Duodenal mucosa (tissue), 2 donors: Measurements from ENCODE around the gene SLC25A42.

ENCODE experiments used
- H3K27ac ChIP-seq: one replicate; pipeline ENCODE4 v1.7.0; 2013; ENCODE audit warnings: low read depth, low read length
- H3K27me3 ChIP-seq, 2 donors: one replicate each; pipeline ENCODE4 v1.7.0; 2013; ENCODE audit warnings: low read length in 2 of 2, control low read depth in 1 of 2; ENCODE audit not compliant: insufficient read depth in 2 of 2, control insufficient read depth in 1 of 2
- H3K36me3 ChIP-seq, 2 donors: one replicate each; pipeline ENCODE4 v1.7.0; 2013; ENCODE audit warnings: low read length in 2 of 2, control low read depth in 1 of 2; ENCODE audit not compliant: insufficient read depth in 2 of 2, control insufficient read depth in 1 of 2
- H3K4me1 ChIP-seq, 2 donors: one replicate each; pipeline ENCODE4 v1.7.0; 2013; ENCODE audit warnings: low read length in 2 of 2, control low read depth in 1 of 2; ENCODE audit not compliant: insufficient read depth in 2 of 2, control insufficient read depth in 1 of 2
- H3K4me3 ChIP-seq, 2 donors: one replicate each; pipeline ENCODE4 v1.7.0; 2013; ENCODE audit warnings: low read length in 2 of 2, low read depth in 1 of 2
- H3K9ac ChIP-seq, 2 donors: one replicate each; pipeline ENCODE4 v1.7.0; 2013; ENCODE audit warnings: low read length in 2 of 2, low read depth in 1 of 2
- H3K9me3 ChIP-seq, 2 donors: one replicate each; pipeline ENCODE4 v1.7.0; 2013; ENCODE audit warnings: low read length in 2 of 2, control low read depth in 1 of 2; ENCODE audit not compliant: control insufficient read depth in 1 of 2

The SLC25A42 gene

DNA sequence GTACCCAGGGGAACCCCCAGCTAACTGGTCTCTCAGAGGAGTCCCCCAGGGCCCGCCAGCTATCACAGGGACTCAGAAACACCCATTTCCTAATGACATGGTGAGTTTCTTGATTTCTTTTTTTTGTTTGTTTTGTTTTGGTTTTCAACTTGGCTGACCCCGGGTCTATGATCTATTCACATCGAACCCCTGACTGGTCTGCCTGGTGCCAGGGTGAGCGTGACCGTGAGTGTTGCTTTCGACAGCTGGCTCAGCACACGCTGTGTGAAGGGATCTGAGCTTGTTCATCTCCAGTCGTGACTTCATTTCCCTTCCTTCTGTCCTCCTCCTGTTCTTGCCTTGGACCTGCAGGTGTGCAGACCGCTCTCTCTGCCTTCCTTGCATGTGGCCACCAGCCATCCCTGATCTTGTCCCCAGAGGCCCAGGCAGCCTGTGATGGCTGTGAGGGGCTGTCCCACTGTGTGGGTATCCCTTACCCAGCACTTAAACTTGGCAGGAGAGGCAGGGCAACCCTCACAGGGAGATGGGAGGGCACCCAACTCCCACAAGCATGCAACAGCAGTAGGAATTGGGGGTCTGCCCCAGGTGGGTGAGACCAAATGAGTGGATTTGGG, 48.3 kb downstream of the SLC25A42 start:
- no peak overlapping the region for H3K9ac ChIP-seq
- peaks cover 6 to 10% of the 10 kb centered on the region in 2 donors for H3K4me1 ChIP-seq
- no peaks in the 10 kb centered on the region for H3K9me3 ChIP-seq
- H3K27me3 ChIP-seq, result no peaks in the 10 kb centered on the region
- no peaks in the 10 kb centered on the region for H3K36me3 ChIP-seq
- no peak overlapping the region for H3K27ac ChIP-seq
- H3K4me3 ChIP-seq, result no peak overlapping the region

DNA sequence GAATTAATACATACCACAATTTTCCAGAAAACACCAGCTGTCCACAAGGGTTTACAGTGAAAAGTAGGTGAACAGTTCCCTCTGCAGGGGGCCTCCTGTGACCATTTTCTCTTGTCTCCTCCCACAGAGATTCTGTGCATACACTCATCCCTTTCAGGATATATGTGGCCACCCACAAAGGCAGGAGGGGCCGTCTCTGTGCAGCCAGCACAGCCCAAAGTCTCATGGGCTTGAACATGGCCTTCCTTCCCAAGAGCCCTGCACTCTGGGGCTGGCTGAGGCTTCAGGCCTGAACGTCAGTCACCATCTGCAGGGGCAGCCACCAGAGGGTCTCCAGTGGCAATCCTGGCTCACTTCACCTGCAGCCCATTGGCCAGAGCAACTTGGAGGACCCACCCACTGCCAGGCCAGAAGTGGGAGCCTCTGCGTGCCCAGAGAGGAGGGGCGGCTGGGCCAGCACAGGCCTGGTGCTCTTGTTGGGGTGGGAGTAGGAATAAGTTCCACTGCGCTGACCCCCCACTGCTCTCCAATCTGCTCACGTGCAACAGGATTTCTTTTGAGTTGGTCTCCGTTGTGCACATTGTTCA, 49.3 kb downstream of the SLC25A42 start:
- no peak overlapping the region for H3K27ac ChIP-seq
- no peaks in the 10 kb centered on the region for H3K36me3 ChIP-seq
- H3K4me3 ChIP-seq, result no peak overlapping the region
- H3K9me3 ChIP-seq, result no peaks in the 10 kb centered on the region
- H3K27me3 ChIP-seq, result no peaks in the 10 kb centered on the region
- peaks cover 6 to 10% of the 10 kb centered on the region in 2 donors for H3K4me1 ChIP-seq
- H3K9ac ChIP-seq, result no peak overlapping the region

DNA sequence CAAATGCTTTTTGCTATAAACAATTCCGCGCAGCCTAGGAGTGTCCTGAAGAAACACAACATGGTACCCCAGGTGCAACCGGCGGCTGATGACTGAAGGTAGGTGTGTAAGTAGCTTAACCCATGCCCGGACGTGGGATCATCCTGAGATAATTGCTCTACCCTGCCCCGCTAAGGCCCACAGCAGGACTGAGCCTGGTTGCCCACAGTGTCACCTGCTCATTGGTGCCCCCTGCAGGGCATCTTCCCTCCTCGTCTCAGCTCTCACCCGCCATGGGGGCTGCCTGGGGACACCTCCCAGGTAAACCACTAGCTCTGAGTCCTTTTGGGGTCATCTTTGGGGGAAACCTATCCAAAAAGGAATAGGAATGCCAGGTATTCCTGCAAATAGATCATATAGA, 52.2 kb downstream of the SLC25A42 start:
- Histone ChIP-seq H3K27me3 (no peaks in the 10 kb centered on the region), H3K4me3 (no peak overlapping the region), H3K27ac (no peak overlapping the region), H3K4me1 (peaks cover 5% of the 10 kb centered on the region in 2 donors), H3K9me3 (no peaks in the 10 kb centered on the region), H3K9ac (no peak overlapping the region), H3K36me3 (peaks cover 0 to 8% of the 10 kb centered on the region in 2 donors)

DNA sequence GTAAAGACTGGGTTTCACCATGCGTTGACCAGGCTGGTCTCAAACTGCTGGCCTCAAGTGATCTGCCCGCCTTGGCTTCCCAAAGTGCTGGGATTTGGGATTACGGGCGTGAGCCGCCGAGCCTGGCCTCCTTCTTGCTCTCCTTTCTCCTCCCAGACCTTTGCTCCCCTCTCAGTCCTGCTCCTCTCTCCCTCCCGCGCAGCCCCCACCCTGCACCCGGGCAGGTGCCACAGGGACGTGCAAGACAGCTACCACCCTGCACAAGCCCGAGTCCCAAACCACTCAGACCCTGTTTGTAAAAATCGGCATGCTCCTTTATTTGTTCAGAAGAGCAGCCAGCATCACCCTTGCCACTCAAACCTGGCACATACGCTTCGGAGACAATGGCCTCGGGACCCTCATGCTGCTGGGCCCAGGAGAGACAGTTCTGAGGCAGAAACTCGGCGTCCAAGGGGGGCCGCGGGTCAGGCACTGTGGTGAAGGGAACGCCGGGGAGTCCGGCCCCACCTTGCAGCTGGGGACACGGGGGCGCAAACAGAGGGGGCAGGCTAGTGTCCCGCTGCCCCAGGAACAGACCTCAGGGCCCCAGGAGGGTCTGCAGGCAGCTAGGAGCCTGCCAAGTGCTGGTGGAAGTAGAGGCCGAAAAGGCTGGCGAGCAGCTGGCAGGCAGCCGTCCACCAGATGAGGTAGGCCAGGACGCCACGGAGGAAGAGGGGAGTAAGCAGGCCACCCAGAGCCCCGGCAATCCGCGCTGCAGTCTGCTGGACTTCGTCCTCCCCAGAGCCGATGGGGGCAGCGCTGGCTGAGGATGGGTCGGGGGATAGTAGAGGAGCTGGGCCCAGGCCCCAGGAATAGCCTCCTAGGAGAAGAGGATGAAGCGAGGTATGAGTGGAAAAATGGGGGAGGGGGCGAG, 55.8 kb downstream of the SLC25A42 start:
- no peaks in the 10 kb centered on the region for H3K9me3 ChIP-seq
- H3K4me1 ChIP-seq, result peaks cover 0 to 3% of the 10 kb centered on the region in 2 donors
- H3K9ac ChIP-seq, result no peak overlapping the region
- no peak overlapping the region for H3K4me3 ChIP-seq
- H3K27ac ChIP-seq, result no peak overlapping the region
- no peaks in the 10 kb centered on the region for H3K27me3 ChIP-seq
- H3K36me3 ChIP-seq, result peaks cover 0 to 8% of the 10 kb centered on the region in 2 donors

DNA sequence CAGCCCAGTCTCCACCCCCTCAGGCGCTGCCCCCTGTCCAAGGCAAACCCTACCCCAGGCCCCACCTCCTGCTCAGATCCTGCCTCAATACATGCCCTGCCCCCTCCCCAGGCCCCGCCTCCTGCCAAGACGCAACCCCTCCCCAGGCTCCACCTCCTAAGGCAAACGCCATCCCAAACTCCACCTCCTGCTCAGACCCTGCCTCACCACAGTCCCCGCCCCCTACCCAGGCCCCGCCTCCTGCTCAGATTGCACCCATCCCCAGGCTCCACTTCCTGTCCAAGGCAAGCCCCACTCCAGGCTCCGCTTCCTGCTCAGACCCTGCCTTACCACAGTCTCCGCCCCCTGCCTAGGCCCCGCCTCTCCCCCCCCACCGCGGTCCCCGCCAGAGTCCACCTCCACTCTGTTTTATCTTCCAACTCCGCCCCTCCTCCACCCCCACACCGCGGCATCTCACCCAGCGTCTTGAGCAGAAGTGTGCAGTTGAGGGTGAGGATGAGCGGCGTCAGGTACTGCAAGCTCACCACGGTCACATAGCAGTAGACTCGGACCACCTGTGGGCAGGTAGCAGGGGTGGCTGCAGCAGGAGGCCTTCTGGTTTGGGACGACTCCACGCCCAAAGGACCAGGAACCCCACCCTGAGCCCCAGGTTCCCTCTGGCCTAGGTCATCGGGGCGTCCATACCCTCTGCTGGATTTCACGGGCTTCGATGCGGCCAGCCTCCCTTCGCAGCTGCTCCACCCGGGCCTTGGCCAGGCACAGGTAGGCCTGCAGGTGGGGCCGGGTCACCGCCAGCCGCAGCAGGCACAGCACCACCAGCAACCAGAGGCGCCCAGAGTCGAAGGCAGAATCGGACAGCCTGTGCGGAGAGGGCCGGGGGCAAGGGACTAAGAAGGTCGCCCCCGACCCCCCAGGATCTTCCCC, 56.8 kb downstream of the SLC25A42 start:
- Histone ChIP-seq H3K27ac (no peak overlapping the region), H3K27me3 (no peaks in the 10 kb centered on the region), H3K9ac (no peak overlapping the region), H3K9me3 (no peaks in the 10 kb centered on the region), H3K4me1 (peaks cover 0 to 3% of the 10 kb centered on the region in 2 donors), H3K36me3 (peaks cover 0 to 8% of the 10 kb centered on the region in 2 donors), H3K4me3 (peak overlapping the region in 1 of 2 donors; percentile 55)

DNA sequence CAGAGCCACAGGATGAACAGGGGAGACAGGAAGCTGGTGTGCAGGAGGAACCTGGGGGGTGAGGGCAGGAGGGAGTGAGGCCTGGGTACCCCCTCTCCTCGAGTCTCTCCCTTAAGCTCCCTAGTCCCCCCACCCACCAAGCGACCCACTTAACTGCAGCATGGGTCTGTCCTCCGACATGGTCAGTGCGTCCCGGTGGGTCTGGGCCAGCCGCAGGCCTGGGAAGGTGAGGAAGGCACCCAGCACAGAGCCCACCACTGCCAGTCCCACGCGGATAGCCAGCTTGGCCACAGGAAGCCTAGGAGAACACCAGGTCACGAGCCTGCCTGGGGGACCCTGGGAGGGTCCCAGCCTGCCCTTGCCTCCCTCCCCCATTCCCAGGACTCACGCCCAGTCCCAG, 57.6 kb downstream of the SLC25A42 start:
- Histone ChIP-seq H3K27ac (no peak overlapping the region), H3K4me1 (peaks cover 0 to 3% of the 10 kb centered on the region in 2 donors), H3K27me3 (no peaks in the 10 kb centered on the region), H3K9ac (no peak overlapping the region), H3K9me3 (no peaks in the 10 kb centered on the region), H3K4me3 (no peak overlapping the region), H3K36me3 (peaks cover 0 to 8% of the 10 kb centered on the region in 2 donors)

DNA sequence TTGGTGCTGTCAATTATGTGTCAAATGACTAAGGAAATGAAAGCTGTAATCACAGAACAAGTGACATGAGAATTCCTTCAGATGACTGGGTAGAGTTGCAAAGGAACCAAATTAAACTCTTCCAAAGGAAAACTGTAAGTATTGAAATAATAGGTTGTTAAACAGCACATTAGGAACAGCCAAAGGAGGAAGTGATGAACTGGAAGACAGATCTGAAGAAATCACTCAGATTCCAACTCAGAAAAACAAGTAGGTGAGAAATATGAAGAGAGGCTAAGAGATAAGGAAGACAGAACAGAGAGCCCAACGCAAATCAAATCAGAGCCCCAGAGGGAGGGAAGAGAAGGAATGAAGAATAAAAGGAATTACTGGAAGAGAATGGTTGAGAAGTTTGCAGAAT, 59.1 kb downstream of the SLC25A42 start:
- H3K9me3 ChIP-seq, result no peaks in the 10 kb centered on the region
- no peak overlapping the region for H3K9ac ChIP-seq
- no peak overlapping the region for H3K27ac ChIP-seq
- H3K36me3 ChIP-seq, result peaks cover 0 to 8% of the 10 kb centered on the region in 2 donors
- H3K4me1 ChIP-seq, result peaks cover 0 to 3% of the 10 kb centered on the region in 2 donors
- H3K4me3 ChIP-seq, result no peak overlapping the region
- no peaks in the 10 kb centered on the region for H3K27me3 ChIP-seq

DNA sequence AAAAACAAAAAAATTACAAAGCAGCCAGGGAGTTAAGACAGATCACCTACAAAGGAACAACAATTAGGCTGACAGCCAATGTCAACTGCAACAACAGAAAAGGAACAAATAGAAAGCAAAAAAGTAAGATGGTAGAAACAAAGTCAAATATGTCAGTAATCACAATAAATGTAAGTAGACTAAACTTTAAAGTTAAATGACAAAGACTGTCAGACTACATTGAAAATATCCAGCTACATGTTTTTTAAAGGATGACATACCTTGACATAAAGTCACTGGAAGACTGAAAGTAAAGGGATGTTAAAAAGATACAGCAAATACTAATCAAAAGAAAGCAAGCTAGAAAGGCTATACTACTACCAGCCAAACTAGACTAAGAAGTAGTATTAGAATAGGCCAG, 59.6 kb downstream of the SLC25A42 start:
- Histone ChIP-seq H3K9me3 (no peaks in the 10 kb centered on the region), H3K27me3 (no peaks in the 10 kb centered on the region), H3K27ac (no peak overlapping the region), H3K9ac (no peak overlapping the region), H3K36me3 (peaks cover 0 to 8% of the 10 kb centered on the region in 2 donors), H3K4me3 (no peak overlapping the region), H3K4me1 (peaks cover 0 to 3% of the 10 kb centered on the region in 2 donors)

DNA sequence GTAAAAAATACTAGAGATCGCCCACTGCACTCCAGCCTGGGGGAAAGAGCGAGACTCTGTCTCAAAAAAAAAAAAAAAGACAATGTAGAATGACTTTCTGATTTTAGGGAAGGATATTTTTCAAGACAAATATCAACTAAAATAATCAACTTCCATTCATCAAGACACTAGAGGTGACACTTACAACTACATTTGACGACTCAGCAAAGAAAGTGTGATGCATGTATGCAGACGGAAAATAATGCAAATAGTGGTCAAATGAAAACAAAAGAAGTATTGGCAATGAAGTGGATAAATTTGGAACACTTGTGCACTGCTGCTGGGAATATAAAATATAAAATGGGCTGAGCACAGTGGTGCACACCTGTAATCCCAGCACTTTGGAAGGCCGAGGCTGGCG, 62.3 kb downstream of the SLC25A42 start:
- no peaks in the 10 kb centered on the region for H3K9me3 ChIP-seq
- H3K4me1 ChIP-seq, result peaks cover 0 to 3% of the 10 kb centered on the region in 2 donors
- no peaks in the 10 kb centered on the region for H3K36me3 ChIP-seq
- H3K4me3 ChIP-seq, result no peak overlapping the region
- H3K9ac ChIP-seq, result no peak overlapping the region
- no peaks in the 10 kb centered on the region for H3K27me3 ChIP-seq
- H3K27ac ChIP-seq, result no peak overlapping the region
